GM18870 (cell line): ENCODE measurements around the gene PDK4.

Source experiments
- ATAC-seq: cut with Tn5 transposase; IDR thresholded peaks from one replicate; pipeline ENCODE4 v1.9.1; 2021; ENCODE audit warnings: moderate library complexity; ENCODE audit not compliant: unreplicated experiment

Gene PDK4

DNA sequence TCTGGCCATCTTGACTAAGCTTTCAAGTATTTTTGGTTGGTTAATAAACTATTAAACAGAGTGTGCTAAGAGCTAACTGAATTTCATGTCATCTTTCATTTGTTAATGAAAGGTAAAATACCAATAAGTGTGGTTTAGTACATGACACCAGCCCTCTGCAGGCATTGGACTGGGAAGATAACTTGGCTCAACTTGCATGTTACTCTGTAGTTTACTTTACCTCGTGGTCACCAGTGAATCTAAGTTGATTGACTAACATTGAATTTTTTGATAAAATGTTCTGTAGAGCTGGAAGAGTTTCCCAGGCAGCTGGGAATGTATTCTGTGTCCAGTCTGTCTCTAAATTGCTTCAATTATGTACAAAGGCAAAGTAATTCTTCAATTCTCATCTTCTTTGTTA, 60.7 kb downstream of the PDK4 start:
- no peak for ATAC-seq

DNA sequence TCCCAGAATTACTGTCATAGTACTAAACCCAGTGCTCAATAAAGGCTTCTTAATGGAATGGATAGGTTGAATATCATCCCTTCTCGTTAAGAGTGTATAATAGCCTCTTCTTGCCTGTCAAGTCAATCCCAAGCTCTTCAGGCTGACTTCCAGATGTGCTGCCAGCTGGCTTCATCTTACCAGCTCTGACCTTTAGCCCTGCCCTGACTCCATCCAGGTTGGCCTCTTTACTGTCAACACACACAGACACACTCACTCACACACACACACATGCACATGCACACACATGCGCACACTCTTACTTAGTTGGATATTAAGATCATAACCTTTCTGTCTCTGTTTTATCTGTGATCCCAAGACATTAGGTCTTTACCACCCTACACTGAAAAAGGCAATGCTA, 61.5 kb downstream of the PDK4 start:
- ATAC-seq: no peak
